ENCODE results near the gene SLC6A4.

The SLC6A4 gene

GRCh38 chr17:30235386-30236296 lies at the start of gene SLC6A4:
SLC6A4 (minus strand) TSS chr17:30235697; CDS start chr17:30221958, 13,739 bp downstream.
- in situ Hi-C loops (cut with HindIII; ENCODE audit: low pct_ligation_motif_present, low pct_unique_long_range_greater_than_20kb, low sequenced_read_pairs), result no loop called here
- DNase-seq, result peak; percentile 17

- in situ Hi-C loops (cut with HindIII; ENCODE audit: low pct_ligation_motif_present, low pct_unique_long_range_greater_than_20kb, low sequenced_read_pairs), result no loop called here
Measured at GRCh38 chr17:30279156-30279555, 43.7 kb upstream of the SLC6A4 start.

GRCh38 chr17:30278032-30278431 lies 42.5 kb upstream of the SLC6A4 start:
- peak; percentile 65 for DNase-seq
- in situ Hi-C loops (cut with HindIII; ENCODE audit: low pct_ligation_motif_present, low pct_unique_long_range_greater_than_20kb, low sequenced_read_pairs), result no loop called here

More at GRCh38 chr17:30279156-30279555, 43.7 kb upstream of the SLC6A4 start:
- DNase-seq, result no peak

- DNase-seq, result no peak
Measured at GRCh38 chr17:30275911-30276310, 40.4 kb upstream of the SLC6A4 start.

GRCh38 chr17:30274887-30275286 lies 39.4 kb upstream of the SLC6A4 start:
- DNase-seq, result peak; percentile 49
- in situ Hi-C loops (cut with HindIII; ENCODE audit: low pct_ligation_motif_present, low pct_unique_long_range_greater_than_20kb, low sequenced_read_pairs), result no loop called here

More at GRCh38 chr17:30275911-30276310, 40.4 kb upstream of the SLC6A4 start:
- in situ Hi-C loops (cut with HindIII; ENCODE audit: low pct_ligation_motif_present, low pct_unique_long_range_greater_than_20kb, low sequenced_read_pairs), result no loop called here

- in situ Hi-C loops (cut with HindIII; ENCODE audit: low pct_ligation_motif_present, low pct_unique_long_range_greater_than_20kb, low sequenced_read_pairs), result no loop called here
- DNase-seq, result no peak
Measured at GRCh38 chr17:30273373-30273772, 37.9 kb upstream of the SLC6A4 start.

GRCh38 chr17:30271102-30271501 lies 35.6 kb upstream of the SLC6A4 start:
- DNase-seq, result peak; percentile 54
- in situ Hi-C loops (cut with HindIII; ENCODE audit: low pct_ligation_motif_present, low pct_unique_long_range_greater_than_20kb, low sequenced_read_pairs), result no loop called here

- in situ Hi-C loops (cut with HindIII; ENCODE audit: low pct_ligation_motif_present, low pct_unique_long_range_greater_than_20kb, low sequenced_read_pairs), result no loop called here
- DNase-seq, result no peak
Measured at GRCh38 chr17:30267625-30268024, 32.1 kb upstream of the SLC6A4 start.

GRCh38 chr17:30263552-30264333 lies 28.2 kb upstream of the SLC6A4 start:
- DNase-seq, result peak; percentile 79
- in situ Hi-C loops (cut with HindIII; ENCODE audit: low pct_ligation_motif_present, low pct_unique_long_range_greater_than_20kb, low sequenced_read_pairs), result no loop called here

GRCh38 chr17:30256756-30257506 lies 21.4 kb upstream of the SLC6A4 start:
- in situ Hi-C loops (cut with HindIII; ENCODE audit: low pct_ligation_motif_present, low pct_unique_long_range_greater_than_20kb, low sequenced_read_pairs), result no loop called here
- no peak for DNase-seq

- no peak for DNase-seq
- in situ Hi-C loops (cut with HindIII; ENCODE audit: low pct_ligation_motif_present, low pct_unique_long_range_greater_than_20kb, low sequenced_read_pairs), result no loop called here
Measured at GRCh38 chr17:30254150-30254549, 18.7 kb upstream of the SLC6A4 start.

- in situ Hi-C loops (cut with HindIII; ENCODE audit: low pct_ligation_motif_present, low pct_unique_long_range_greater_than_20kb, low sequenced_read_pairs), result no loop called here
- no peak for DNase-seq
Measured at GRCh38 chr17:30253312-30253711, 17.8 kb upstream of the SLC6A4 start.

- in situ Hi-C loops (cut with HindIII; ENCODE audit: low pct_ligation_motif_present, low pct_unique_long_range_greater_than_20kb, low sequenced_read_pairs), result no loop called here
- no peak for DNase-seq
Measured at GRCh38 chr17:30251931-30252330, 16.4 kb upstream of the SLC6A4 start.

GRCh38 chr17:30249460-30249859 lies 14.0 kb upstream of the SLC6A4 start:
- no peak for DNase-seq
- in situ Hi-C loops (cut with HindIII; ENCODE audit: low pct_ligation_motif_present, low pct_unique_long_range_greater_than_20kb, low sequenced_read_pairs), result no loop called here

GRCh38 chr17:30248786-30249185 lies 13.3 kb upstream of the SLC6A4 start:
- DNase-seq, result no peak
- in situ Hi-C loops (cut with HindIII; ENCODE audit: low pct_ligation_motif_present, low pct_unique_long_range_greater_than_20kb, low sequenced_read_pairs), result no loop called here

GRCh38 chr17:30246460-30246859 lies 11.0 kb upstream of the SLC6A4 start:
- in situ Hi-C loops (cut with HindIII; ENCODE audit: low pct_ligation_motif_present, low pct_unique_long_range_greater_than_20kb, low sequenced_read_pairs), result no loop called here
- DNase-seq, result no peak

- no peak for DNase-seq
- in situ Hi-C loops (cut with HindIII; ENCODE audit: low pct_ligation_motif_present, low pct_unique_long_range_greater_than_20kb, low sequenced_read_pairs), result no loop called here
Measured at GRCh38 chr17:30244853-30245385, 9.4 kb upstream of the SLC6A4 start.

GRCh38 chr17:30243568-30243967 lies 8.1 kb upstream of the SLC6A4 start:
- no peak for DNase-seq
- in situ Hi-C loops (cut with HindIII; ENCODE audit: low pct_ligation_motif_present, low pct_unique_long_range_greater_than_20kb, low sequenced_read_pairs), result no loop called here

GRCh38 chr17:30243002-30243401 lies 7.5 kb upstream of the SLC6A4 start:
- in situ Hi-C loops (cut with HindIII; ENCODE audit: low pct_ligation_motif_present, low pct_unique_long_range_greater_than_20kb, low sequenced_read_pairs), result no loop called here
- no peak for DNase-seq

Measured in ACHN (cell line).